ENCODE data around the gene WDFY3. TPM values are rescaled to one million over a fixed set of nuclear protein-coding genes. Genes with fewer than 3 reads are reported as not detected.

WDFY3 gene
- total RNA-seq, 1 donor from 2014 or later: 136 TPM

GRCh38 chr4:84948056-84948455, 18.4 kb downstream of the WDFY3 start:
- DNase-seq (ENCODE audit: low spot score): no peak

- DNase-seq (ENCODE audit: low spot score): no peak
Observed at GRCh38 chr4:84944947-84945346, 21.5 kb downstream of the WDFY3 start.

- no peak for DNase-seq (ENCODE audit: low spot score)
Observed at GRCh38 chr4:84940960-84941359, 25.5 kb downstream of the WDFY3 start.

- DNase-seq (ENCODE audit: low spot score): no peak
Observed at GRCh38 chr4:84939113-84939512, 27.4 kb downstream of the WDFY3 start.

- no peak for DNase-seq (ENCODE audit: low spot score)
Observed at GRCh38 chr4:84938316-84938715, 28.2 kb downstream of the WDFY3 start.

- DNase-seq (ENCODE audit: low spot score): no peak
Observed at GRCh38 chr4:84937381-84937977, 29.0 kb downstream of the WDFY3 start.

- DNase-seq (ENCODE audit: low spot score): no peak
Observed at GRCh38 chr4:84936123-84936522, 30.4 kb downstream of the WDFY3 start.

- no peak for DNase-seq (ENCODE audit: low spot score)
Observed at GRCh38 chr4:84932462-84932861, 34.0 kb downstream of the WDFY3 start.

GRCh38 chr4:84931961-84932360, 34.5 kb downstream of the WDFY3 start:
- no peak for DNase-seq (ENCODE audit: low spot score)

GRCh38 chr4:84931274-84931673, 35.2 kb downstream of the WDFY3 start:
- DNase-seq (ENCODE audit: low spot score): no peak

- no peak for DNase-seq (ENCODE audit: low spot score)
Observed at GRCh38 chr4:84928089-84928488, 38.4 kb downstream of the WDFY3 start.

- no peak for DNase-seq (ENCODE audit: low spot score)
Observed at GRCh38 chr4:84927428-84927827, 39.1 kb downstream of the WDFY3 start.

GRCh38 chr4:84925558-84925957, 40.9 kb downstream of the WDFY3 start:
- DNase-seq (ENCODE audit: low spot score): no peak

GRCh38 chr4:84924434-84924833, 42.1 kb downstream of the WDFY3 start:
- no peak for DNase-seq (ENCODE audit: low spot score)

- DNase-seq (ENCODE audit: low spot score): no peak
Observed at GRCh38 chr4:84920617-84921016, 45.9 kb downstream of the WDFY3 start.

GRCh38 chr4:84917869-84918600, 48.5 kb downstream of the WDFY3 start:
- DNase-seq (ENCODE audit: low spot score): no peak

GRCh38 chr4:84917086-84917821, 49.2 kb downstream of the WDFY3 start:
- DNase-seq (ENCODE audit: low spot score): no peak

GRCh38 chr4:84916227-84916626, 50.3 kb downstream of the WDFY3 start:
- DNase-seq (ENCODE audit: low spot score): no peak

GRCh38 chr4:84915396-84915780, 51.1 kb downstream of the WDFY3 start:
- DNase-seq (ENCODE audit: low spot score): no peak

- DNase-seq (ENCODE audit: low spot score): no peak
Observed at GRCh38 chr4:84914686-84915395, 51.6 kb downstream of the WDFY3 start.

GRCh38 chr4:84913176-84913575, 53.3 kb downstream of the WDFY3 start:
- no peak for DNase-seq (ENCODE audit: low spot score)

- DNase-seq (ENCODE audit: low spot score): no peak
Observed at GRCh38 chr4:84912741-84913140, 53.7 kb downstream of the WDFY3 start.
